HepG2 (cell line): ENCODE measurements around the gene PNKD. TPM values are rescaled to one million over a fixed set of nuclear protein-coding genes. Genes with fewer than 3 reads are reported as not detected.

Experiments used
- BCL3 ChIP-seq: sonication (generic); formaldehyde crosslinking; IDR thresholded peaks from 2 replicates; pipeline ENCODE4 v1.5.1; 2020; ENCODE audit warnings: mild to moderate bottlenecking, missing genetic modification reagents, moderate library complexity
- ELF3 ChIP-seq: IDR thresholded peaks from 2 replicates; pipeline ENCODE4 v1.6.1; 2016; ENCODE audit warnings: missing genetic modification reagents, missing compliant biosample characterization
- ETV5 ChIP-seq: IDR thresholded peaks from 2 replicates; pipeline ENCODE4 v1.6.1; 2018; ENCODE audit warnings: missing biosample characterization, missing genetic modification reagents, inconsistent platforms, borderline replicate concordance
- FOXO1 ChIP-seq: sonication (generic); formaldehyde crosslinking; IDR thresholded peaks from 2 replicates; pipeline ENCODE4 v1.4.0; 2020; ENCODE audit warnings: missing genetic modification reagents
- PHF21A ChIP-seq: sonication (generic); formaldehyde crosslinking; IDR thresholded peaks from 2 replicates; pipeline ENCODE4 v1.5.0; 2020; ENCODE audit warnings: mild to moderate bottlenecking, missing genetic modification reagents
- RXRA ChIP-seq: sonication (generic); formaldehyde crosslinking; IDR thresholded peaks from 2 replicates; pipeline ENCODE4 v1.5.1; 2020; ENCODE audit warnings: missing genetic modification reagents
- SALL1 ChIP-seq: sonication (generic); formaldehyde crosslinking; IDR thresholded peaks from 2 replicates; pipeline ENCODE4 v1.8.0; 2022; ENCODE audit warnings: mild to moderate bottlenecking, missing genetic modification reagents
- STAG1 ChIP-seq: sonication (generic); formaldehyde crosslinking; IDR thresholded peaks from 2 replicates; pipeline ENCODE4 v1.4.0; 2020; ENCODE audit warnings: missing genetic modification reagents
- TBX2 ChIP-seq: sonication (generic); formaldehyde crosslinking; IDR thresholded peaks from 2 replicates; pipeline ENCODE4 v1.5.0; 2020; ENCODE audit warnings: missing genetic modification reagents, mild to moderate bottlenecking, borderline replicate concordance
- ZNF143 ChIP-seq: sonication (generic); formaldehyde crosslinking; IDR thresholded peaks from 2 replicates; pipeline ENCODE4 v1.4.0; 2020; ENCODE audit warnings: missing genetic modification reagents
- ZNF687 ChIP-seq: sonication (generic); formaldehyde crosslinking; IDR thresholded peaks from 2 replicates; pipeline ENCODE4 v1.5.1; 2020; ENCODE audit warnings: mild to moderate bottlenecking, missing genetic modification reagents, moderate library complexity
- ZNF709 ChIP-seq: sonication (generic); formaldehyde crosslinking; IDR thresholded peaks from 2 replicates; pipeline ENCODE4 v1.5.0; 2020; ENCODE audit warnings: mild to moderate bottlenecking, missing genetic modification reagents
- ZNF749 ChIP-seq: sonication (generic); formaldehyde crosslinking; IDR thresholded peaks from 2 replicates; pipeline ENCODE4 v1.8.0; 2022; ENCODE audit warnings: mild to moderate bottlenecking, missing genetic modification reagents, moderate library complexity, borderline replicate concordance
- ZNF800 ChIP-seq: sonication (generic); formaldehyde crosslinking; IDR thresholded peaks from 2 replicates; pipeline ENCODE4 v1.4.0; 2020; ENCODE audit warnings: missing genetic modification reagents
- polyA plus RNA-seq, 8 experiments: library from polyadenylated mRNA; depleted of rRNA in 3 of 8; stranded (reverse) in 7 of 8; unstranded in 1 of 8; fragments of >200 nt; fragmentation: Illumina TruSeq in 4 of 8; extraction: Trizol in 4 of 8; gene quantifications; 2 replicates each; pipeline versions ENCODE4 v1.2.1 to v1.2.3, GENCODE V29; 2011 to 2016; ENCODE audit warnings: low read depth in 4 of 8, missing spikeins in 1 of 8, mixed read lengths in 1 of 8; ENCODE audit not compliant: insufficient read depth in 1 of 8
- total RNA-seq, 5 experiments: library from RNA; depleted of rRNA; stranded (reverse); fragments of >200 nt; fragmentation: Illumina TruSeq; extraction: Trizol; gene quantifications; 2 replicates each; pipeline ENCODE4 v1.2.3, GENCODE V29; 2016; ENCODE audit warnings: low read depth in 1 of 5
- TF ChIP-seq, protein P1 (sequence below): sonication (generic); formaldehyde crosslinking; IDR thresholded peaks from 2 replicates; pipeline ENCODE4 v1.4.0; 2020; ENCODE audit warnings: missing genetic modification reagents, mild to moderate bottlenecking, borderline replicate concordance
- TF ChIP-seq, protein P2 (sequence below): sonication (generic); formaldehyde crosslinking; IDR thresholded peaks from 2 replicates; pipeline ENCODE4 v1.4.0; 2020; ENCODE audit warnings: missing genetic modification reagents
- TF ChIP-seq, protein P3 (sequence below): IDR thresholded peaks from 2 replicates; pipeline ENCODE4 v1.6.1; 2012; ENCODE audit warnings: inconsistent platforms

The PNKD gene
- total and polyA plus RNA-seq, 2 of the 13 experiments (the other 11 are each of a cell fraction or from before 2014, with no cell fraction given): 55.9 to 80.4 TPM

DNA sequence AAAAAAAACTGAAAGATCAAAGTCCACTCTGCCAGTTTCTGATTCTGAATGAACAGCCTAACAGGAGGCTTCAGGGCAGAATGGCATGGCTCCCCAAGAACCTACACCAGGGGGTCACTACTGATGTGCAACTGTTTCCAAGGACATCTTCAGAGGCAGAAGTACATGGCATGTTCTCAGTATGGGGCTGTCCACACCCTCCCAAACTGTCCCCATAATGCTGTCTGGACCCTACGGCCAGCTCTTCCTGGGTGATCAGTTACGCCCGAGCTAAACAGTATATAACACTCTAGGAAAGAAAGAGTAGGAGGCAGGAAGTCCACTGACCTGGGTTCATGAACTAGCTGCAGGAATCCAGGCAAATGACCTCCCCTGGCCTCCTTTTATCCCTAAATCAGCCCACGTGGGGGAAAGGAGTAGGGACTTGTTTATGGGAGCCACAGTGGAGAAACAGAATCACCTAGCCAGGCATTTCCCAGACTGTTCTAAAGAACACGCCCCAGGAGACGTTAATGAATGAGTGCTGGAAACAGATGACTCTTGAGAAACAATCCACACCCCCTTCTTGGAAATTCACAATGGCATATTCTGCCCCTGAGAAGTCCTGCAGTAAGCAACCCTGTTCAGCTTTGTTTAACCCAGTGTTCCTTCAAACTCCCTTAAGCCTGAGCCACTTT lies 19.5 kb downstream of the PNKD start (continued):
- TF ChIP-seq ZNF687 (CRISPR knock-in tag): peak; percentile 20
- 0 out of 2 replicates have a peak, but pooled peaks have one; percentile 39 for TF ChIP-seq ZNF709
- TF ChIP-seq ZNF749: peak; percentile 45; the same call in 1 of the 2 replicates
- TF ChIP-seq ETV5: peak; percentile 75; the same call in 1 of the 2 replicates
- TF ChIP-seq BCL3 (CRISPR knock-in tag): peak; percentile 7; the same call in 1 of the 2 replicates
- peak; percentile 83; the same call in 1 of the 2 replicates for TF ChIP-seq RXRA (CRISPR knock-in tag)
- peak; percentile 19; the same call in 1 of the 2 replicates for TF ChIP-seq PHF21A (CRISPR knock-in tag)
- TF ChIP-seq STAG1 (CRISPR knock-in tag): 0 out of 2 replicates have a peak, but pooled peaks have one; percentile 11
- TF ChIP-seq, protein P1, sequence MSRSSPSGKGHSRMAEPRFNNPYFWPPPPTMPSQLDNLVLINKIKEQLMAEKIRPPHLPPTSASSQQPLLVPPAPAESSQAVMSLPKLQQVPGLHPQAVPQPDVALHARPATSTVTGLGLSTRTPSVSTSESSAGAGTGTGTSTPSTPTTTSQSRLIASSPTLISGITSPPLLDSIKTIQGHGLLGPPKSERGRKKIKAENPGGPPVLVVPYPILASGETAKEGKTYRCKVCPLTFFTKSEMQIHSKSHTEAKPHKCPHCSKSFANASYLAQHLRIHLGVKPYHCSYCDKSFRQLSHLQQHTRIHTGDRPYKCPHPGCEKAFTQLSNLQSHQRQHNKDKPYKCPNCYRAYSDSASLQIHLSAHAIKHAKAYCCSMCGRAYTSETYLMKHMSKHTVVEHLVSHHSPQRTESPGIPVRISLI: peak; percentile 99
- TF ChIP-seq, protein P2, sequence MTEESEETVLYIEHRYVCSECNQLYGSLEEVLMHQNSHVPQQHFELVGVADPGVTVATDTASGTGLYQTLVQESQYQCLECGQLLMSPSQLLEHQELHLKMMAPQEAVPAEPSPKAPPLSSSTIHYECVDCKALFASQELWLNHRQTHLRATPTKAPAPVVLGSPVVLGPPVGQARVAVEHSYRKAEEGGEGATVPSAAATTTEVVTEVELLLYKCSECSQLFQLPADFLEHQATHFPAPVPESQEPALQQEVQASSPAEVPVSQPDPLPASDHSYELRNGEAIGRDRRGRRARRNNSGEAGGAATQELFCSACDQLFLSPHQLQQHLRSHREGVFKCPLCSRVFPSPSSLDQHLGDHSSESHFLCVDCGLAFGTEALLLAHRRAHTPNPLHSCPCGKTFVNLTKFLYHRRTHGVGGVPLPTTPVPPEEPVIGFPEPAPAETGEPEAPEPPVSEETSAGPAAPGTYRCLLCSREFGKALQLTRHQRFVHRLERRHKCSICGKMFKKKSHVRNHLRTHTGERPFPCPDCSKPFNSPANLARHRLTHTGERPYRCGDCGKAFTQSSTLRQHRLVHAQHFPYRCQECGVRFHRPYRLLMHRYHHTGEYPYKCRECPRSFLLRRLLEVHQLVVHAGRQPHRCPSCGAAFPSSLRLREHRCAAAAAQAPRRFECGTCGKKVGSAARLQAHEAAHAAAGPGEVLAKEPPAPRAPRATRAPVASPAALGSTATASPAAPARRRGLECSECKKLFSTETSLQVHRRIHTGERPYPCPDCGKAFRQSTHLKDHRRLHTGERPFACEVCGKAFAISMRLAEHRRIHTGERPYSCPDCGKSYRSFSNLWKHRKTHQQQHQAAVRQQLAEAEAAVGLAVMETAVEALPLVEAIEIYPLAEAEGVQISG: peak; percentile 58; the same call in 1 of the 2 replicates
- TF ChIP-seq FOXO1 (CRISPR knock-in tag): peak; percentile 44; the same call in 1 of the 2 replicates
- peak; percentile 65 for TF ChIP-seq ELF3 (CRISPR knock-in tag)
- peak; percentile 68; the same call in 1 of the 2 replicates for TF ChIP-seq ZNF800 (CRISPR knock-in tag)
- TF ChIP-seq SALL1 (CRISPR knock-in tag): peak; percentile 53
- peak; percentile 37; the same call in 1 of the 2 replicates for TF ChIP-seq ZNF143 (CRISPR knock-in tag)
- TF ChIP-seq, protein P3, sequence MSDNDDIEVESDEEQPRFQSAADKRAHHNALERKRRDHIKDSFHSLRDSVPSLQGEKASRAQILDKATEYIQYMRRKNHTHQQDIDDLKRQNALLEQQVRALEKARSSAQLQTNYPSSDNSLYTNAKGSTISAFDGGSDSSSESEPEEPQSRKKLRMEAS: peak; percentile 57
- TF ChIP-seq TBX2: peak; percentile 53; the same call in 1 of the 2 replicates
